G401 (cell line): ENCODE measurements around the gene RPL7A. TPM values are rescaled to one million over a fixed set of nuclear protein-coding genes. Genes with fewer than 3 reads are reported as not detected.

Experiments
- DNase-seq: peaks from one replicate; pipeline ENCODE4 v3.0.0-alpha.2; 2015; ENCODE audit warnings: low spot score
- in situ Hi-C: cut with HindIII; loops from 2 replicates; pipeline ENCODE4 v1.10.0; 2016; ENCODE audit warnings: low sequenced_read_pairs, mixed read lengths
- total RNA-seq: library from RNA; depleted of rRNA; stranded (reverse); fragments of >200 nt; shearing (Covaris generic); gene quantifications from 2 replicates; pipeline ENCODE4 v1.2.3, GENCODE V29; 2014; rRNA removed

RPL7A gene
- total RNA-seq, 1 experiment from 2014 or later, result 3,218 TPM

- no peak for DNase-seq
- in situ Hi-C loops, result no loop called here
Measured at GRCh38 chr9:133400292-133400691, 52.3 kb downstream of the RPL7A start.

Other genes with a start within 250 kb of the RPL7A start
- 21.7 and 29.8 TPM in 2 replicates for gene RALGDS, start 227.0 kb upstream of the RPL7A start, total RNA-seq
- not detected in 2 replicates for gene GBGT1, start 184.3 kb upstream of the RPL7A start, total RNA-seq
- not detected in 2 replicates for gene OBP2B, start 139.0 kb upstream of the RPL7A start, total RNA-seq
- not detected in 2 replicates for gene ABO, start 73.0 kb upstream of the RPL7A start, total RNA-seq
- 23.3 and 40.6 TPM in 2 replicates for gene SURF6, start 12.0 kb upstream of the RPL7A start, total RNA-seq
- gene MED22, start 87 bp upstream of the RPL7A start, total RNA-seq, result 27.4 and 28.2 TPM in 2 replicates
- 33.8 and 51.7 TPM in 2 replicates for gene SURF1, start 8.3 kb downstream of the RPL7A start, total RNA-seq
- gene SURF2, start 8.3 kb downstream of the RPL7A start, total RNA-seq, result 32.3 and 47.5 TPM in 2 replicates
- gene SURF4, start 27.8 kb downstream of the RPL7A start, total RNA-seq, result 333 and 361 TPM in 2 replicates
- gene STKLD1, start 28.1 kb downstream of the RPL7A start, total RNA-seq, result 0.37 and 1.1 TPM in 2 replicates
- 25.0 and 38.8 TPM in 2 replicates for gene REXO4, start 69.8 kb downstream of the RPL7A start, total RNA-seq
- gene ADAMTS13, start 74.1 kb downstream of the RPL7A start, total RNA-seq, result 1.4 and 2.3 TPM in 2 replicates
- gene CACFD1, start 111.8 kb downstream of the RPL7A start, total RNA-seq, result 23.2 and 26.1 TPM in 2 replicates
- 5.5 and 6.8 TPM in 2 replicates for gene SLC2A6, start 130.9 kb downstream of the RPL7A start, total RNA-seq
- 0.64 TPM in 1 of 2 replicates, not detected in the other for gene MYMK, start 176.7 kb downstream of the RPL7A start, total RNA-seq
- gene ADAMTSL2, start 186.5 kb downstream of the RPL7A start, total RNA-seq, result not detected in 2 replicates